IPS-NIHi7 (cell line): ENCODE results near the gene KDM5C.
A peak's percentile ranks its signal among the peaks of the same experiment; 100 is the strongest.

Experiments
- DNase-seq: peaks from one replicate; pipeline ENCODE4 v3.0.0; 2012; ENCODE audit warnings: mixed read lengths; ENCODE audit errors: extremely low spot score

Gene KDM5C

GRCh38 chrX:53250556-53250955 lies 25.5 kb upstream of the KDM5C start:
- DNase-seq = no peak

- no peak for DNase-seq
Observed at GRCh38 chrX:53249408-53250042, 24.5 kb upstream of the KDM5C start.

DNA sequence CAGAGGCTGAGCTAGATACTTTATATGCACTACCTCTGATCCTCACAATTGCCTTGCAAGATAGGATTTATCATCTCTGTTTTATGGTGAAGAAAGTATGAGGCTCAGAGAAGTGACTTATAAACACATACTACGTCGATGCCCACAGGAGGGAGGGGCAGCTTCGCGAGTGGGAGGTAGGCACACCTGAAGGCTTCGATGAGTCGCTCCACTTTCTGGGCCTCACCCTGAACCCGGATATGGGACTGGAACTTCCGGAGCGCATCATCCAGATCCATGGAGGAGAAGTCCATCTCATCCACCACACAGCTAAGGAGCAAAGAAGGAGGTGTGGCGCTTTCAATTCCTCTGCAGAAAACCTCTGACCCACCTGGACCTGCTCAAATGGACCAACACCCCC lies 22.9 kb upstream of the KDM5C start:
- no peak for DNase-seq

GRCh38 chrX:53246231-53246630 lies 21.2 kb upstream of the KDM5C start:
- no peak for DNase-seq

DNA sequence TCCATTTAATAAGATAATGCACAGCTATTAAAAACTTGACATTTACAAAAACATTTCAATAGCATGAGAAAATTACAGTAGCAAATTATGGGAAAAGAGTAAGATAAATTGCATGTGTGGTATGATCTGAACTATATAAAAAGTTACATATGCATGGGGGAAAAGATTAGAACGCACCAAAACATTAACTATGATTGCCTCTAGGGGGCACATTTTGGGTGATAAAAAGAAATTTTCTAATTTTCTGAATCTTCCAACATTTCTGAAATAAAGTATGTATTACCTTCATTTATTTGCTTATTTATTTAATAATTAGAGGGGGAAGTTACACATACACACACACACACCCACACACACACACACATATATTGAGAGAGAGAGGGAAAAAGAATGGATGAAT lies 19.6 kb upstream of the KDM5C start:
- DNase-seq = no peak

GRCh38 chrX:53242310-53242709 lies 17.3 kb upstream of the KDM5C start:
- DNase-seq = no peak

DNA sequence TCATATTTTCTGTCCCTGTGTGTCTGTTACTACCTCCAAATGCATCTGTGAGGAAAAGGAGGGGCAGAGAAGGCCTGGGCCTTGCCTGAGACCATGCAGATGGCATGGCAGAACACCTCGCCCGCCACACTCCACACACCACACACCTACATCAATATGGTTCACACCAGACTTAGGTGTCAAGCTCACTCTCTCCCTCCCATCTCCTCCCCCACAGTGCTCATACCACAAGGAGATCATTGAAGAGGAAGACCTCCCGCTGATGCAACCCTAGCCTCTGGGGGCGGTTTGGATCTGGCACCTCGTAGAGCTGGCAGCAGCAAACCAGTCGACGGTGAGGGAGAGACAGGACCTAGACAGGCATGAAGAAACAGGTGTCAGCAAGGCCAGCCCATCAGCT lies 16.6 kb upstream of the KDM5C start:
- DNase-seq = no peak

DNA sequence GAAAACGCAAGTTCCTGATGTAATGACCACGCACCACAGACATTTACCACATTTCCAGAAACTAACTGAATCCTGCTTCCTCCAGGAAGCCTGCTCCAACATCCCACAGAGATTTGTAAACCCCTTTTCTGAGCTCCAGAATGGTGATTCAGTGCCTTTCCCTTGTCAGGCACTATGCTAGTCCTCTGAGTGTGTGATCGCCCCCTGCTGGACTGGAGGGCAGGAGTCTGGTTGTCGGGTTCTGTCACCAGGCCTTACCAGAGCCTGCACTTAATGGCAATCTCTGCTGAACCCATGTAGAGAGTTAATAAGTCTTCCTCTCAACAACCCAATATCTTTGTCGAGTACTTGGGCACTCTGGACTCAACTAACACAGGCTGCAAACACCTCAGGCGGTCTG lies 14.5 kb upstream of the KDM5C start:
- DNase-seq = peak; percentile 51

DNA sequence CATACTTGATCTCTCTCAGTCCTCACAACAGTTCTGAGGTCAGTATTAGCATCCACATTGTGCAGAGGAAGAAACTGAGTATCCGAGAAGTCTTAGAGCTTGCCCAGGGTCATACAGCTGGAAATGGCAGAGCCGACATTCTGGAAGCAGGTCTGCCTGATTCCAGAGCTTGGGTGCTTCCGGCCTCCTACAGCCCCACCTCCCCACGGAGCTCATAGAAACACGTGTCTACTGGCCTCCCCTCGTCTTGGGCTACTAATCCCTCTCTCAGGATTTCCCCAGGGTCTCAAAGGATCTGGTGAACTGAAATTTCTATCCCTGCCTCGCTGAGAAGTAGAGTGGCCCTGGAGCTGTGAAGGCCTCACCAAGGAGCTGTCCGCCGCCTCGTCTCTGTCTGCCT lies 12.0 kb upstream of the KDM5C start:
- DNase-seq = no peak

DNA sequence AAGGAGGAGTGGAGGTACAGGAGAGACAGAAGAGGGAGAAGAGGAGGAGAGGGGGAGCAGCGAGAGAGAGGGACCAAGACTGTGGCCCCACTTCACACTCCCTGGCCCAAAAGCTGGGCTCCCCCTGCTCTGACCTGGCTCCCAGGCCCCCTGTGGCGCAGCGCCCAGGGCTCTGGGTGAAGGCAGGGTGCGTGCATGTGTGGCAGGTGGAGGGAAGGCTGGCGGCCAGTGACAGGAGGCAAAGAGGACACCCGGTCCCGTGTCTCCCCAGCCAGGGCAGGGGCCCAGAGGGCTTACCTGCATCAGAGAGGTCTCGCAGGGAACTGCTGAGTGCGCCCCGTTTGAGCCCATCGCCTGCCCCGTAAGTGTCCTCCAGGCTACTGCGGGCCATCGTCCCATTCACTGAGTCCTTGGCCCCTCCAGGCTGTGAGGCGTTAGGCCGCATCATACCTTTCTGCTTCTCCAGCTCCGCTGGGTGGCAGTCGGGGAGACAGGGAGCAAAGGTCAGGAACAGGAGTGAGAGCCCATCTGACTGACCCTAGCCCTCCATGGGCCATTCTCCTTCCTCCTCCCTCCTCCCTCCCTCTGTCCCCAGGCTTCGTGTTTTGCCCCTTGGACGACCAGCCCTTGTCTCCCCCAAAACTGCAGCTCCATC lies 11.1 kb upstream of the KDM5C start:
- no peak for DNase-seq

DNA sequence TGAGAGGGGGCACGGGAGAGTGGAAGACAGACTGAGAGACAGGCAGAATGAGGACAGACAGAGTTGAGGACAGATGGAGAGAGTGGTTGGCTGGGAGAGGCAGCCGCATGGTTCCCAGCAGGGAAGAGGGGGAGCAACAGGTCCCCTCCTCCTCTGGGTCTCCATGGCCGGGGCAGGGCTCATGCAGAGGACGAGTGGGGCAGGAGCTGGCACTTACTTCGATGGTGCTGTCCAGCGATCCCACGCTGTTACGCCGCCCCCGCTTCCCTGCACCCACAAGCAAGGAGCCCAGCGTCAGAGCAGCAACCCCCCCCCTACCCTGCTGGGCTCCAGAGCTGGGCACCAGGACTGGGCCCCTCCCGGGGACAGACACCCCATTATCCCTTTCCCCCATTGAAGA lies 10.6 kb upstream of the KDM5C start:
- no peak for DNase-seq

- no peak for DNase-seq
Observed at GRCh38 chrX:53234484-53234883, 9.5 kb upstream of the KDM5C start.

DNA sequence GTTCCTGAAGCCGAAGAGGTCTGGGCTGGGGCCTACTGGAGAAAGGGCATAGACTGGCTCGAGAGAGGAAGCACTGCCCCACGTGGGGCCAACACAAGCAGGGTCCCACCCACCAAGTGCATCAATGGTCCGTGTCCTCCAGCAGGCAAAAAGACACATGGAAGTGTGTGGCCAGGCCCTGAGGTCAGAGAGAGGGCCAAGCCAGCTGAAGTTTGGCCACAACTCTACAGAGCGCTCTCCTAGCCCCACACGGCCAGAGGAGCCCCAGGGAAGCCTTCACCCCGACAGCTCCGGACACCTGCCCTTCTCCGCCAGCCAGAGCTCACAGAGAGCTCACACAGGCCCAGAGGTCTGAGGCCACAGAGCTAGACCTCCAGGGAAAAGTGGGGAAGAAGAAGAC lies 8.5 kb upstream of the KDM5C start:
- no peak for DNase-seq

DNA sequence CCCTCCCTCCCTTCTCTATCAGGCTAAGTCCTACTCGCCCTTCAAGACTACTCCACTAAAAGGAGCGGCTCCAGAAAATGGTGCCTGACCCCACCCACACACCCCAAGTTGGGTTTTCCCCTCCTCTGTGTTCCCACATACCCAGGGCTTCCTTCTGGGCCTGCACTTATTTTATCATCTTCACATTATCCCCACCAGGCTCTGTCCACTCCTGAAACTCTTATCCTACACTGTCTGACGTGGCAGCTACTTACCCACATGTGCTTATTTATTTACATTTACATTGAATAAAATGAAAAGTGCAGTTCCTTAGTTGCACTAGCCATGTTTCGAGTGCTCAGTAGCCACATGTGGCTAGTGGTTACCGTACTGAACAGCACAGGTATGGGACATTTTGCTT lies 5.1 kb upstream of the KDM5C start:
- DNase-seq = no peak

- DNase-seq = no peak
Observed at GRCh38 chrX:53227224-53227765, 2.3 kb upstream of the KDM5C start.

GRCh38 chrX:53223955-53224859 lies 800 bp downstream of the KDM5C start:
- DNase-seq = peak; percentile 17

- peak; percentile 20 for DNase-seq
Observed at GRCh38 chrX:53223068-53223693, 1.8 kb downstream of the KDM5C start.

DNA sequence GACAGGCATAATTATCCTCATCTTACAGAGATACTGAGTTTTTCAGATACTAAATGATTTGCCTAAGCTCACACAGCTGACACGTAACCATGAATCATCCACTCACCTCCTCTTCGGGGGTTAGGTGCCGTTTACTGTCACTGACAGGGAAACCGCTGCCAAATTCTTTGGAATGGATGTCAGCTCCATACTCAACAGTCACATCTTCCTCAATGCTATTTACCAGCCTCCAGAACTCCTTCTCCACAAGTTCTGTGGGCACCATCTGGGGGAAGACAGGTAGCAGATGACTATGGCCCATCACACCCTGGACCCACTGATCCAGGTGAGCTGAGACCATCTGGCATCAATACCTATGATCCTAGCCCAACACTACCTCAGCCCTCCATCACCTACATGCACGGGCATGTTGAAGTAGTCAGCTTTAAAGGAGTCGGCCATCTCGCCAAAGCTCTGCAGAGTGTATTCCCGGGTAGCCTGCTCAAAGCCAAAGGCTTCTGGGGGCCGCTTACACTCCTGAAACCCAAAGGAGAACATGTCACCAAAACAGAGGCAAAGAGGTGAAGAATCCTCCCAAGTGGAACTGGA lies 13.5 kb downstream of the KDM5C start:
- no peak for DNase-seq

DNA sequence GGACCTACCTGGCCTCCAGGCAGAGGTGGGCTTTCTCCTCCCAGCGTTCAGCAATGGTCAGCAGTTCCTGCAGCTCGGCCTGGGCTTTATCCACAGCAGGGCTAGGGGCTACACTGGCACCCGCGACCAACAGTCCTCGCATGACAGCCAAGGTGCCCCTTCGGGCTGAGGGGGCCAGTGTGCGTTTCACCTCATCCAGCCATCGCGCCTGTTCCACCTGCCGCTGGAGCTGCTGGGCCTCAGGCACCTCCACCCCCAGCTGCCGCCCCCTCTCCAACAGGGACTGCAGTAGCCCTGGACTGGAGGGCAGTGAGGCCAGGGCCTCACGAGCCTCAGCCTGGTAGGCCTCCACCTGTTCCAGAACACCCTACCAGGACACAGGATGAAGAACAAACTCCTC lies 28.3 kb downstream of the KDM5C start:
- DNase-seq = no peak

DNA sequence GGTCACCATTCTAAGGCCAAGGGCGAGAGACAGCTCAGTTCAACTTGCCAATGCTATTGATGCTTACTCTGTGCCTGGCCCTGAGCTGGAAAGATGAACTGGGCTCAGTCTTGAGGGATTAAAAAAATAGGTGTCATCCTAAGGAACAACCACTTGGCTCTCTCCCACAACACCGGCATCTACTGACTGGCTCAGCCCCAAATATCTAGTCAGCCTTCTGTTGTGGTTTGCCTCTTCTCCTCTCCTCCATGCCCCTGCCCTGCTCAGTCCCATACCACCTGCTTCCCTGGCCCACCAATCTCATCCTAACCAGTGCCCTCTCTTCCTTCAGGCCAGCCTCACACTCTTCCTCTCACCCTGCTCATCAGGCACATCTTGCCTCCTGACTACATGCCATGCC lies 29.6 kb downstream of the KDM5C start:
- no peak for DNase-seq

DNA sequence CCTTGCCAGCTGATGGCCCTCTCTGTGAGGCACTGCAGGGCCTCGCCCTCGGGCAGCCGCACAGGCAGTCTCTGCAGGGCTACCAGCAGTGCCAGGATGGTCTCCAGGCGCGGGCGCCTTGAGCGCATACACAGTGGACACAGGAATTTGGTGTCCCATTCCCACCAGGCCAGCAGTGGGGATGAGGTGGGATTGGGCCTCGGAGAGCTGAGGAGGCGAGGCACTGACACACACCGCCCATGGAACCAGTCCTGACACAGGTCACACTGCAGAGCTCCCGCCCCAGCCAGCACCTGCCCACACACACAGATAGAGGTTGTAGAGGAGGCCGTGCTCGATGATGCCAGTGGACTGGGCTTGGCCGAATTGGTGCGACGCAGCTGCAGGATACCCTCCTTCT lies 30.7 kb downstream of the KDM5C start:
- DNase-seq = no peak

- no peak for DNase-seq
Observed at GRCh38 chrX:53193093-53193492, 31.9 kb downstream of the KDM5C start.
